ENCODE data around the gene C8B.

GRCh38 chr1:56961426-56961825 lies 4.4 kb downstream of the C8B start:
- TF ChIP-seq CTCF (IDR thresholded peaks at IDR 0.05) (no peak), POLR2AphosphoS5 (IDR thresholded peaks at IDR 0.05) (no peak), POLR2A (IDR thresholded peaks at IDR 0.05) (no peak)

Measured in breast epithelium (tissue), 3 donors.